Keratinocyte (primary cell): ENCODE data around the gene NPTXR. TPM values are rescaled to one million over a fixed set of nuclear protein-coding genes. Genes with fewer than 3 reads are reported as not detected.

Experiments used
- DNase-seq: peaks from one replicate; pipeline ENCODE4 v3.0.0-alpha.2; 2011; ENCODE audit warnings: low read depth, missing footprints, low spot score
- FAIRE-seq: peaks from 2 replicates; lab custom pipeline; 2011; peaks lifted over from hg19 to GRCh38; lab: Jason Lieb, UNC
- H2AFZ ChIP-seq: 2 replicates; pipeline ENCODE4 v1.6.0; 2012; ENCODE audit warnings: low read length, control low read depth, inconsistent platforms; ENCODE audit not compliant: control insufficient read depth
- H3K27ac ChIP-seq: 2 replicates; pipeline ENCODE4 v1.5.1; 2011; ENCODE audit warnings: low read length; ENCODE audit not compliant: control insufficient read depth, insufficient read depth
- H3K27me3 ChIP-seq: 3 replicates; pipeline ENCODE4 v1.6.0; 2011; ENCODE audit warnings: low read length; ENCODE audit not compliant: control insufficient read depth, insufficient read depth; ENCODE audit errors: extremely low read depth
- H3K36me3 ChIP-seq, 2 experiments: 2 replicates in 1 of 2; 3 replicates in 1 of 2; pipeline ENCODE4 v1.5.1; 2011; ENCODE audit warnings: low read length in 2 of 2, mild to moderate bottlenecking in 1 of 2; ENCODE audit not compliant: control insufficient read depth in 2 of 2, insufficient read depth in 2 of 2; ENCODE audit errors: extremely low read depth in 1 of 2
- H3K4me1 ChIP-seq: 3 replicates; pipeline ENCODE4 v1.5.1; 2011; ENCODE audit warnings: low read length; ENCODE audit not compliant: control insufficient read depth, insufficient read depth; ENCODE audit errors: extremely low read depth
- H3K4me2 ChIP-seq: 3 replicates; pipeline ENCODE4 v1.6.0; 2011; ENCODE audit warnings: low read depth, low read length; ENCODE audit not compliant: control insufficient read depth, insufficient read depth; ENCODE audit errors: extremely low read depth
- H3K4me3 ChIP-seq, 3 experiments: fragments of 200-600 bp in 1 of 3; sonication (generic) in 1 of 3; 2 replicates in 2 of 3; 3 replicates in 1 of 3; pipeline ENCODE4 v1.5.1; 2011 to 2016; ENCODE audit warnings: low read length in 3 of 3, mild to moderate bottlenecking in 3 of 3, control low read depth in 2 of 3, inconsistent platforms in 1 of 3, low read depth in 1 of 3, mixed read lengths in 1 of 3, mixed run types in 1 of 3, moderate library complexity in 1 of 3; ENCODE audit not compliant: control insufficient read depth in 2 of 3, insufficient read depth in 2 of 3; ENCODE audit errors: extremely low read depth in 1 of 3
- H3K79me2 ChIP-seq: 2 replicates; pipeline ENCODE4 v1.6.0; 2012; ENCODE audit warnings: low read length; ENCODE audit not compliant: control insufficient read depth, insufficient read depth
- H3K9ac ChIP-seq: 3 replicates; pipeline ENCODE4 v1.6.0; 2011; ENCODE audit warnings: low read length; ENCODE audit not compliant: control insufficient read depth, insufficient read depth; ENCODE audit errors: extremely low read depth
- H3K9me1 ChIP-seq: 3 replicates; pipeline ENCODE4 v1.6.0; 2011; ENCODE audit warnings: low read length; ENCODE audit not compliant: control insufficient read depth, insufficient read depth; ENCODE audit errors: extremely low read depth
- H3K9me3 ChIP-seq: 2 replicates; pipeline ENCODE4 v1.5.1; 2012; ENCODE audit warnings: low read depth, low read length; ENCODE audit not compliant: control insufficient read depth
- H4K20me1 ChIP-seq: 3 replicates; pipeline ENCODE4 v1.6.0; 2011; ENCODE audit warnings: low read length; ENCODE audit not compliant: control insufficient read depth, insufficient read depth; ENCODE audit errors: extremely low read depth
- CTCF ChIP-seq, 3 experiments: IDR thresholded peaks in 1 of 3; conservative IDR thresholded peaks in 1 of 3; optimal IDR thresholded peaks in 1 of 3; 2 replicates in 2 of 3; 3 replicates in 1 of 3; pipeline versions ENCODE3 to v1.5.1; 2011; ENCODE audit warnings: low read length in 3 of 3, mild to moderate bottlenecking in 3 of 3, moderate library complexity in 2 of 3, control low read depth in 1 of 3, inconsistent platforms in 1 of 3; ENCODE audit not compliant: insufficient read depth in 2 of 3; ENCODE audit errors: extremely low read depth in 1 of 3
- EZH2 ChIP-seq: IDR thresholded peaks from one replicate; pipeline ENCODE4 v1.6.1; 2012; ENCODE audit warnings: inconsistent platforms, mild to moderate bottlenecking, low read length, moderate library complexity
- dilution Hi-C: fragments of 300-500 bp; cut with MboI; formaldehyde crosslinking; loops from one replicate; pipeline ENCODE4 v1.7.0; 2020; ENCODE audit warnings: low sequenced_read_pairs; ENCODE audit not compliant: extremely low pct_ligation_motif_present
- polyA plus RNA-seq, 5 experiments: library from polyadenylated mRNA; depleted of rRNA in 3 of 5; stranded (reverse) in 3 of 5; stranded (forward) in 1 of 5; unstranded in 1 of 5; fragments of >200 nt; gene quantifications; 1 replicate in 1 of 5; 2 replicates in 3 of 5; 3 replicates in 1 of 5; pipeline versions ENCODE4 v1.2.1 to v1.2.3, GENCODE V29; 2011 to 2012; ENCODE audit warnings: missing spikeins in 2 of 5, low read depth in 1 of 5, low replicate concordance in 1 of 5

The NPTXR gene
- polyA plus RNA-seq, 1 donor (not counting 4 experiments of a cell fraction or from before 2014, with no cell fraction given), result 0.03 TPM

DNA sequence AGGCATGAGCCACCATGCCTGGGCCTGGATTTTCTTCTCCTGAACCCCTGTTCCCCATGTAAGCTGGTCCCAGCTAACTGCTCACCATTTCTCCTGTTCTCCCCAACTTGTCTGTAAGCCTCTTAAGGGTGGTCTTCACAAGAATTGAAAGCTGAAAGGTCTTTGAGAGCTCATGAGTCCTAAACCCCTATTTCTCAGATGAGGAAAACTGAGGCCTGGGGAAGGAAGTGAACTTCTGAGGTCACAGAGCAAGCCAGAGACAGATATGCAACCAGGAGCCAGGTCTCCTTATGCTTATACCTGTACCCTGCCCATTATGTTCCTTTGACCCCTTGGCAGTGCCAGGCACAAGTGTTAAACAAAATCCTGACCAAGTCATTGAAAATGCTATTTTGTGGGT lies 16.3 kb downstream of the NPTXR start:
- FAIRE-seq (no peak), DNase-seq (no peak)
- dilution Hi-C loops, result no loop called here
- no peak overlapping the region for H3K4me3 ChIP-seq
- H3K9ac ChIP-seq, result no peak overlapping the region
- H3K4me2 ChIP-seq, result no peak overlapping the region
- no peak overlapping the region for H3K27ac ChIP-seq
- no peaks in the 10 kb centered on the region for H3K36me3 ChIP-seq
- no peaks in the 10 kb centered on the region for H3K9me1 ChIP-seq
- H3K9me3 ChIP-seq, result no peaks in the 10 kb centered on the region
- TF ChIP-seq CTCF (optimal IDR thresholded peaks at IDR 0.05 in 1 of 3, IDR thresholded peaks at IDR 0.05 in 1 of 3, conservative IDR thresholded peaks at IDR 0.05 in 1 of 3; ENCODE audit: extremely low read depth in 1 of 3, insufficient read depth in 2 of 3, low read length in 3 of 3) (no peak), EZH2 (no peak)
- peaks cover 12% of the 10 kb centered on the region for H4K20me1 ChIP-seq
- H3K79me2 ChIP-seq, result no peaks in the 10 kb centered on the region
- no peaks in the 10 kb centered on the region for H3K4me1 ChIP-seq
- no peak overlapping the region for H2AFZ ChIP-seq
- H3K27me3 ChIP-seq, result no peaks in the 10 kb centered on the region

DNA sequence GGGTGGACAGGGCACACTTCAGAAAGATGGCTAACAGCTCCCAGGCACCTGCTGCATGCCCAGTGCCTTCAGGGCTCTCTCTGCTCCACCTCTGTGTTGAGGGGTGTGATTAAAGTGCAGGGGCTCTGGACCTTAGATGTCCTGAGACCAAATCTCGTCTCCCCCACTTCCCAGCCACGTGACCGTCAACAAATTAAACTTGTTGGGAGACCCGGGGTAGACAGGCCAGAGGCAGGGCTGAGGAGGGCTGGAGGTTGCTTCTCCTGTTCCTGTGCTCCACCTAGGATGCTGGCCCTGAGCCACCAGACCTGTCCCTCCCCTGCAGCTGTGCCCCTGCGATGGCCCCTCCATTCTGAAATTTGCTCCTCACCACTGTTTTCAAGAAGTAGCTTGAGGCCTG lies 17.0 kb downstream of the NPTXR start:
- TF ChIP-seq CTCF (optimal IDR thresholded peaks at IDR 0.05 in 1 of 3, IDR thresholded peaks at IDR 0.05 in 1 of 3, conservative IDR thresholded peaks at IDR 0.05 in 1 of 3; ENCODE audit: extremely low read depth in 1 of 3, insufficient read depth in 2 of 3, low read length in 3 of 3) (no peak), EZH2 (no peak)
- DNase-seq (no peak), FAIRE-seq (no peak)
- Histone ChIP-seq H3K9me1 (no peaks in the 10 kb centered on the region), H3K79me2 (no peaks in the 10 kb centered on the region), H3K27me3 (no peaks in the 10 kb centered on the region), H4K20me1 (peaks cover 12% of the 10 kb centered on the region), H3K9ac (no peak overlapping the region), H3K36me3 (no peaks in the 10 kb centered on the region), H3K4me1 (no peaks in the 10 kb centered on the region), H2AFZ (no peak overlapping the region), H3K27ac (no peak overlapping the region), H3K9me3 (no peaks in the 10 kb centered on the region), H3K4me2 (no peak overlapping the region), H3K4me3 (no peak overlapping the region)
- dilution Hi-C loops, result no loop called here
